Ishikawa (cell line): ENCODE results near the gene MRPL40.

Experiments
- CEBPB ChIP-seq: IDR thresholded peaks from 2 replicates; pipeline ENCODE4 v1.6.1; 2012
- CREB1 ChIP-seq: IDR thresholded peaks from 2 replicates; pipeline ENCODE4 v1.6.1; 2012; ENCODE audit warnings: low read depth
- NFIC ChIP-seq: IDR thresholded peaks from 2 replicates; pipeline ENCODE4 v1.6.1; 2012
- RAD21 ChIP-seq: IDR thresholded peaks from 2 replicates; pipeline ENCODE4 v1.6.1; 2012; ENCODE audit warnings: low read depth
- REST ChIP-seq: IDR thresholded peaks from 2 replicates; pipeline ENCODE4 v1.6.1; 2012; ENCODE audit warnings: low read depth, mild to moderate bottlenecking
- TAF1 ChIP-seq: IDR thresholded peaks from 2 replicates; pipeline ENCODE4 v1.6.1; 2012; ENCODE audit warnings: low read depth, mild to moderate bottlenecking
- TCF12 ChIP-seq: IDR thresholded peaks from 2 replicates; pipeline ENCODE4 v1.6.1; 2012; ENCODE audit warnings: low read depth
- ZBTB7A ChIP-seq: IDR thresholded peaks from 2 replicates; pipeline ENCODE4 v1.6.1; 2012; ENCODE audit warnings: low read depth

- TF ChIP-seq ZBTB7A (no peak), CREB1 (no peak), TCF12 (no peak), TAF1 (no peak), CEBPB (no peak), NFIC (no peak), RAD21 (no peak), REST (no peak)
Observed at GRCh38 chr22:19467912-19468311, 35.6 kb downstream of the MRPL40 start.
